Panc1 (cell line): ENCODE data around the gene VSNL1. TPM values are rescaled to one million over a fixed set of nuclear protein-coding genes. Genes with fewer than 3 reads are reported as not detected.

ENCODE experiments used
- ATAC-seq: fragments of 200-7000 bp; cut with Tn5 transposase; 2 replicates; pipeline ENCODE4 v1.9.1; 2020; ENCODE audit warnings: mild to moderate bottlenecking, moderate library complexity
- BruUV-seq: library from RNA; stranded (reverse); fragments of 400-500 nt; replicated peaks from 2 replicates; lab custom pipeline; 2021; lab: Mats Ljungman, UMichigan
- CTCF ChIA-PET: fragments of 300-600 bp; sonication (Branson Sonifier 250); formaldehyde crosslinking; loops from one replicate; lab custom pipeline; 2022; ENCODE audit warnings: antibody characterized with exemption; lab: Charles Lee
- POLR2A ChIA-PET: fragments of 300-600 bp; sonication (Branson Sonifier 250); formaldehyde crosslinking; loops from one replicate; lab custom pipeline; 2022; ENCODE audit warnings: antibody characterized with exemption; lab: Charles Lee
- DNase-seq: peaks from one replicate; pipeline ENCODE4 v3.0.0-alpha.2; 2010; ENCODE audit warnings: low read depth, low spot score
- H3K27ac ChIP-seq: 2 replicates; pipeline ENCODE4 v1.5.1; 2011; ENCODE audit warnings: mild to moderate bottlenecking, low read length, inconsistent platforms
- H3K27me3 ChIP-seq: fragments of 200-500 bp; sonication (Bioruptor generic); 2 replicates; pipeline ENCODE4 v1.6.0; 2014; ENCODE audit warnings: low read length, inconsistent platforms; ENCODE audit not compliant: control insufficient read depth, insufficient read depth
- H3K36me3 ChIP-seq: fragments of 200-500 bp; sonication (Bioruptor generic); 2 replicates; pipeline ENCODE4 v1.5.1; 2014; ENCODE audit warnings: inconsistent platforms, mild to moderate bottlenecking, low read length, moderate library complexity; ENCODE audit not compliant: control insufficient read depth, insufficient read depth
- H3K4me1 ChIP-seq: 2 replicates; pipeline ENCODE4 v1.5.1; 2011; ENCODE audit warnings: inconsistent platforms, mild to moderate bottlenecking, low read length, moderate library complexity; ENCODE audit not compliant: control insufficient read depth, insufficient read depth
- H3K4me3 ChIP-seq, 2 experiments: 2 replicates each; pipeline ENCODE4 v1.5.1; 2011 to 2012; ENCODE audit warnings: low read depth in 2 of 2, low read length in 2 of 2, mild to moderate bottlenecking in 2 of 2, inconsistent platforms in 1 of 2, moderate library complexity in 1 of 2
- H3K9me3 ChIP-seq: fragments of 200-500 bp; sonication (Bioruptor generic); 2 replicates; pipeline ENCODE4 v1.5.1; 2014; ENCODE audit warnings: low read depth, mild to moderate bottlenecking, inconsistent platforms, low read length, moderate library complexity; ENCODE audit not compliant: control insufficient read depth, insufficient read depth
- POLR2AphosphoS5 ChIP-seq: IDR thresholded peaks from 2 replicates; pipeline ENCODE4 v1.6.1; 2012; ENCODE audit warnings: mild to moderate bottlenecking, low read depth, low read length, moderate library complexity
- SIN3A ChIP-seq: IDR thresholded peaks from 2 replicates; pipeline ENCODE4 v1.6.1; 2012; ENCODE audit warnings: low read depth, mild to moderate bottlenecking, low read length, moderate library complexity, borderline replicate concordance; ENCODE audit not compliant: insufficient read depth
- TCF7L2 ChIP-seq: IDR thresholded peaks from 2 replicates; pipeline ENCODE4 v1.6.1; 2011; ENCODE audit warnings: mild to moderate bottlenecking, low read depth, low read length, inconsistent platforms
- in situ Hi-C: cut with HindIII; loops from 2 replicates; pipeline ENCODE4 v1.10.0; 2016; ENCODE audit warnings: low sequenced_read_pairs, low pct_unique_long_range_greater_than_20kb
- intact Hi-C: fragments of 100-400 bp; cut with micrococcal nuclease; formaldehyde crosslinking; loops from one replicate; pipeline ENCODE4 v1.10.0; 2022; ENCODE audit not compliant: unreplicated experiment
- total RNA-seq: library from RNA; stranded (reverse); gene quantifications from one replicate; pipeline ENCODE4 v1.2.1, GENCODE V29; 2021; ENCODE audit not compliant: unreplicated experiment
- TF ChIP-seq, protein P1 (sequence below): fragments of 450-650 bp; IDR thresholded peaks from 2 replicates; pipeline ENCODE4 v1.5.1; 2017; ENCODE audit warnings: mild to moderate bottlenecking
- TF ChIP-seq, protein P2 (sequence below), 2 experiments: IDR thresholded peaks; 2 replicates each; pipeline ENCODE4 v1.6.1; 2011 to 2012; ENCODE audit warnings: low read depth in 2 of 2, control low read depth in 1 of 2, low read length in 1 of 2, mild to moderate bottlenecking in 1 of 2, moderate library complexity in 1 of 2; ENCODE audit not compliant: insufficient read depth in 1 of 2

Gene VSNL1
- total RNA-seq, 1 experiment from 2014 or later, result not detected

DNA sequence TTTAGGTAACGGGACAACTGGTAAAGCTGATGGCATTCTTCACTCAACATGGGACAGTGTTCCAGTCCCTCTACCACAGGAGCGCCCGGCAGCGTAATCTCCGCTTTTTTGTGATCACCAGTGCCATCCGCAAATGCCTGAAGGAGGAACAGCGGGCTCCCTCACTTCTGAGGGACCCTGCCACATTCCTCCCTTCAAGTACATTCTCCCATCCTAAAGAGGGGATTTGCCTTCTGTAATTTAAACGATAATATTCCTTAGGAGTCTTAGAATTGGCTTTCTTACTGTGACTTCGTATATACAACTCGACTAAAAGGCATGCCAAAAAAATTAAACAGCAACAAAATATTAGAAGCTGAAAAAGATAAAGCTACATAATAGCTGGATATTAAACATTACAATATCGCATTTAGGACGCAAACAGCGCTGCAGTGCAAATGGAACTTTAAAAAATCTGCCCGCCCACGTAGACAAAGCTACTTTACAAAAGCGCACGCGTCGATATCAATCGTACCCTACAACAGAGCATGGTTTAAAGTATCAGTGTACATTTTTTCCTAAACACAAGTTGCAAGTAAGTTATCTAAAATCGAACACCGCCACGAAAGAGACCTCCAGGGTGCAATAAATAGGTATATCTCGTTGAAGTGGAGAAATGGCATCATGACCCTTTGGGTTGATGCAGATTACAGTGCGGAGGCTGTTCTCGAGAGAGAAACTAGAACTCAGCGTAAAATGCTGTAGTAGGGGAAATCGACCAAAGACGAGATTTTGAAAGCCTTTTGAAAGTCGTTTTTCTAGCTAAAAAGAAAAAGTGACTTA is 2.3 kb upstream of the VSNL1 start:
- ChIA-PET POLR2A (no interaction called here), CTCF (interaction anchor here (0.5 to 0.7 kb wide), 2 partner anchors 18 to 133 kb away, joined by 3 read pairs; no protein-coding TSS in a partner anchor)
- DNase-seq, result no peak
- Histone ChIP-seq H3K4me1 (peaks cover 8% of the 10 kb centered on the region), H3K27me3 (peaks cover 35% of the 10 kb centered on the region), H3K4me3 (peak overlapping the region; percentile 40 to 57), H3K9me3 (no peaks in the 10 kb centered on the region), H3K27ac (no peak overlapping the region), H3K36me3 (peaks cover 4% of the 10 kb centered on the region; the same call in 1 of the 2 replicates)
- in situ Hi-C loops (no loop called here), intact Hi-C loops (no loop called here)
- TF ChIP-seq SIN3A (no peak), POLR2AphosphoS5 (no peak), TCF7L2 (no peak)
- TF ChIP-seq, protein P1, sequence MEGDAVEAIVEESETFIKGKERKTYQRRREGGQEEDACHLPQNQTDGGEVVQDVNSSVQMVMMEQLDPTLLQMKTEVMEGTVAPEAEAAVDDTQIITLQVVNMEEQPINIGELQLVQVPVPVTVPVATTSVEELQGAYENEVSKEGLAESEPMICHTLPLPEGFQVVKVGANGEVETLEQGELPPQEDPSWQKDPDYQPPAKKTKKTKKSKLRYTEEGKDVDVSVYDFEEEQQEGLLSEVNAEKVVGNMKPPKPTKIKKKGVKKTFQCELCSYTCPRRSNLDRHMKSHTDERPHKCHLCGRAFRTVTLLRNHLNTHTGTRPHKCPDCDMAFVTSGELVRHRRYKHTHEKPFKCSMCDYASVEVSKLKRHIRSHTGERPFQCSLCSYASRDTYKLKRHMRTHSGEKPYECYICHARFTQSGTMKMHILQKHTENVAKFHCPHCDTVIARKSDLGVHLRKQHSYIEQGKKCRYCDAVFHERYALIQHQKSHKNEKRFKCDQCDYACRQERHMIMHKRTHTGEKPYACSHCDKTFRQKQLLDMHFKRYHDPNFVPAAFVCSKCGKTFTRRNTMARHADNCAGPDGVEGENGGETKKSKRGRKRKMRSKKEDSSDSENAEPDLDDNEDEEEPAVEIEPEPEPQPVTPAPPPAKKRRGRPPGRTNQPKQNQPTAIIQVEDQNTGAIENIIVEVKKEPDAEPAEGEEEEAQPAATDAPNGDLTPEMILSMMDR, result no peak
- TF ChIP-seq, protein P2, sequence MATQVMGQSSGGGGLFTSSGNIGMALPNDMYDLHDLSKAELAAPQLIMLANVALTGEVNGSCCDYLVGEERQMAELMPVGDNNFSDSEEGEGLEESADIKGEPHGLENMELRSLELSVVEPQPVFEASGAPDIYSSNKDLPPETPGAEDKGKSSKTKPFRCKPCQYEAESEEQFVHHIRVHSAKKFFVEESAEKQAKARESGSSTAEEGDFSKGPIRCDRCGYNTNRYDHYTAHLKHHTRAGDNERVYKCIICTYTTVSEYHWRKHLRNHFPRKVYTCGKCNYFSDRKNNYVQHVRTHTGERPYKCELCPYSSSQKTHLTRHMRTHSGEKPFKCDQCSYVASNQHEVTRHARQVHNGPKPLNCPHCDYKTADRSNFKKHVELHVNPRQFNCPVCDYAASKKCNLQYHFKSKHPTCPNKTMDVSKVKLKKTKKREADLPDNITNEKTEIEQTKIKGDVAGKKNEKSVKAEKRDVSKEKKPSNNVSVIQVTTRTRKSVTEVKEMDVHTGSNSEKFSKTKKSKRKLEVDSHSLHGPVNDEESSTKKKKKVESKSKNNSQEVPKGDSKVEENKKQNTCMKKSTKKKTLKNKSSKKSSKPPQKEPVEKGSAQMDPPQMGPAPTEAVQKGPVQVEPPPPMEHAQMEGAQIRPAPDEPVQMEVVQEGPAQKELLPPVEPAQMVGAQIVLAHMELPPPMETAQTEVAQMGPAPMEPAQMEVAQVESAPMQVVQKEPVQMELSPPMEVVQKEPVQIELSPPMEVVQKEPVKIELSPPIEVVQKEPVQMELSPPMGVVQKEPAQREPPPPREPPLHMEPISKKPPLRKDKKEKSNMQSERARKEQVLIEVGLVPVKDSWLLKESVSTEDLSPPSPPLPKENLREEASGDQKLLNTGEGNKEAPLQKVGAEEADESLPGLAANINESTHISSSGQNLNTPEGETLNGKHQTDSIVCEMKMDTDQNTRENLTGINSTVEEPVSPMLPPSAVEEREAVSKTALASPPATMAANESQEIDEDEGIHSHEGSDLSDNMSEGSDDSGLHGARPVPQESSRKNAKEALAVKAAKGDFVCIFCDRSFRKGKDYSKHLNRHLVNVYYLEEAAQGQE (IDR thresholded peaks at IDR 0.05; ENCODE audit: insufficient read depth in 1 of 2, low read depth in 2 of 2, low read length in 1 of 2), result no peak
- BruUV-seq, result no TSS peak
- peak; percentile 44 for ATAC-seq

DNA sequence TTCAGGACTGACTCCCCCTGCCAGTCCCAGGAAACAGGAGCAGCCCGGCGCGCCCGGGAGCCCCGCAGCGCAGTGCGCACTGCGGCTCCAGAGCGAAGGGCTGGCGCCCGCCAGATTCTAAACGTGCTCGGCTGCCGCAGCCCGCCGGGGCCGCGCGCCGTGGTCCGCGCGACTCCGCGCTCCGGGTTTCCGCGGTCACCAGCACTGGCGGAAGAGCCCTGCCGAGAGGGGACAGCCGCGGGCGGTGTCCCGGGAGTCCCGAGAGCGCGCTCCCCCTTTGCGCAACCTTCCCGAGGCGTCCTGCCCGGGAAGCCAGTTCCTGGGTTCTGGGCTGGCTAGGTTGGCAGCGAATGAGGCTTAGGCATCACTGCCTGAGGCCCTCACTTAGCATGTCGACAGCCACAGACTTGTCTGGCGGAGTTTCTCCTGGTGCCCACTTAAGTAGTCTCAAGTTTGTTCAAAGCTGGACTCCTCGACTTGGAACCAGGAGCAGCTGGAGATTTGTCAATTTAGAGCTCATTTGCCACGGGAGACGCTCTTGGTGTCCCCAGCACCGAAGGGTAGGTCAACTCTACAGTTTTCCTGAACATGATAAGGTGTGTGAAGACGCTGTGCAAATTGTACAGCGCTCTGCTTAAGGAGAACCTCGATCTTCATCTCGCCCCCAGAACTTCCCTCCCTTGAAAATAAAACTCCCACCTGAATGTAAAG is 1.5 kb upstream of the VSNL1 start:
- Histone ChIP-seq H3K27me3 (peaks cover 35% of the 10 kb centered on the region), H3K27ac (no peak overlapping the region), H3K4me3 (peak overlapping the region; percentile 40 to 57), H3K4me1 (peaks cover 8% of the 10 kb centered on the region), H3K9me3 (no peaks in the 10 kb centered on the region), H3K36me3 (peaks cover 4% of the 10 kb centered on the region; the same call in 1 of the 2 replicates)
- ChIA-PET CTCF (interaction anchor here (0.7 kb wide), 1 partner anchor 18 kb away, joined by 3 read pairs; no protein-coding TSS in a partner anchor), POLR2A (no interaction called here)
- TF ChIP-seq, protein P1, result no peak
- TF ChIP-seq TCF7L2 (no peak), POLR2AphosphoS5 (no peak), SIN3A (no peak)
- TF ChIP-seq, protein P2 (IDR thresholded peaks at IDR 0.05; ENCODE audit: insufficient read depth in 1 of 2, low read depth in 2 of 2, low read length in 1 of 2), result no peak
- no TSS peak for BruUV-seq
- intact Hi-C loops, result no loop called here
- in situ Hi-C loops, result no loop called here
- DNase-seq, result no peak
- peak; percentile 83 for ATAC-seq
